ENCODE measurements around the gene S100PBP. TPM values are rescaled to one million over a fixed set of nuclear protein-coding genes. Genes with fewer than 3 reads are reported as not detected.

S100PBP gene
- total RNA-seq, 1 donor = 46.6 TPM

GRCh38 chr1:32887623-32888022, 70.2 kb downstream of the S100PBP start:
- TF ChIP-seq CTCF (IDR thresholded peaks at IDR 0.05; ENCODE audit: insufficient read depth, low read depth, low read length) = no peak
- no peak overlapping the region for H3K4me3 ChIP-seq (ENCODE audit: low read depth, low read length)
- no peak for DNase-seq (ENCODE audit: low read depth)

GRCh38 chr1:32888134-32888533, 70.7 kb downstream of the S100PBP start:
- no peak for DNase-seq (ENCODE audit: low read depth)
- H3K4me3 ChIP-seq (ENCODE audit: low read depth, low read length) = no peak overlapping the region
- no peak for TF ChIP-seq CTCF (IDR thresholded peaks at IDR 0.05; ENCODE audit: insufficient read depth, low read depth, low read length)

- DNase-seq (ENCODE audit: low read depth) = no peak
- no peak overlapping the region for H3K4me3 ChIP-seq (ENCODE audit: low read depth, low read length)
- TF ChIP-seq CTCF (IDR thresholded peaks at IDR 0.05; ENCODE audit: insufficient read depth, low read depth, low read length) = no peak
Measured at GRCh38 chr1:32888677-32889420, 71.4 kb downstream of the S100PBP start.

- no peak overlapping the region for H3K4me3 ChIP-seq (ENCODE audit: low read depth, low read length)
- DNase-seq (ENCODE audit: low read depth) = no peak
- no peak for TF ChIP-seq CTCF (IDR thresholded peaks at IDR 0.05; ENCODE audit: insufficient read depth, low read depth, low read length)
Measured at GRCh38 chr1:32889731-32890278, 72.4 kb downstream of the S100PBP start.

- no peak for DNase-seq (ENCODE audit: low read depth)
- H3K4me3 ChIP-seq (ENCODE audit: low read depth, low read length) = no peak overlapping the region
- no peak for TF ChIP-seq CTCF (IDR thresholded peaks at IDR 0.05; ENCODE audit: insufficient read depth, low read depth, low read length)
Measured at GRCh38 chr1:32890516-32891240, 73.2 kb downstream of the S100PBP start.

- no peak overlapping the region for H3K4me3 ChIP-seq (ENCODE audit: low read depth, low read length)
- TF ChIP-seq CTCF (IDR thresholded peaks at IDR 0.05; ENCODE audit: insufficient read depth, low read depth, low read length) = no peak
- no peak for DNase-seq (ENCODE audit: low read depth)
Measured at GRCh38 chr1:32891241-32891570, 73.8 kb downstream of the S100PBP start.
